ENCODE measurements around the gene MIER2. TPM values are rescaled to one million over a fixed set of nuclear protein-coding genes. Genes with fewer than 3 reads are reported as not detected.

Gene MIER2
- polyA plus RNA-seq, 4 donors: 10.3 to 18.9 (median 14.4) TPM

DNA sequence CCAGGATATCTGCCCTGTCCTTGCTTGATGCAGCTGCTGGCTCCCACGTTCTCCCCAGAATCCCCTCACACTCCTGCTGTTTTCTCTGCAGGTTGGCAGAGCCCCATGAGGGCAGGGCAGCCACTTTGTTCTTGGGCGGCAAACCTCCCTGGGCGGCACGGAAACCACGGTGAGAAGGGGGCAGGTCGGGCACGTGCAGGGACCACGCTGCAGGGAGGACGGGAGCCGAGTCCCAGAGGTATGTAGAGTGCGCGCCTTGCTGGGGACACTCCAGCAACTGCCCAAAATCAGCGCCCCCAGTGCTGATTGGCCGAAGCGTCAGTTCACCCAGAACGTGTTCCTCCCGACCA, 30.3 kb upstream of the MIER2 start:
- FAIRE-seq: no peak
- no peak overlapping the region for H3K27ac ChIP-seq (ENCODE audit: low read depth in 1 of 3, low read length in 2 of 3)

GRCh38 chr19:374183-374885, 29.7 kb upstream of the MIER2 start:
- 59 to 69% (median 59%) methylated on average over 23 of the region's 23 CpGs for WGBS, 3 donors
- H3K4me3 ChIP-seq (ENCODE audit: low read depth in 1 of 3, low read length in 3 of 3): no peak overlapping the region
- H3K4me1 ChIP-seq (ENCODE audit: control insufficient read depth in 3 of 3, insufficient read depth in 2 of 3, low read depth in 1 of 3, low read length in 2 of 3): no peaks in the 10 kb centered on the region
- H3K27ac ChIP-seq (ENCODE audit: low read depth in 1 of 3, low read length in 2 of 3): no peak overlapping the region
- H3K27me3 ChIP-seq (ENCODE audit: control insufficient read depth in 3 of 3, insufficient read depth in 3 of 3, low read length in 3 of 3): peaks cover 0 to 14% (median 2%) of the 10 kb centered on the region in 3 donors
- no peak for FAIRE-seq
- H3K36me3 ChIP-seq (ENCODE audit: control insufficient read depth in 3 of 3, insufficient read depth in 2 of 3, low read depth in 1 of 3, low read length in 3 of 3): no peaks in the 10 kb centered on the region
- H3K9me3 ChIP-seq (ENCODE audit: control insufficient read depth in 2 of 2, insufficient read depth in 1 of 2, low read depth in 1 of 2, low read length in 1 of 2): no peaks in the 10 kb centered on the region
- DNase-seq: no peak

More for the DNA sequence above, 30.3 kb upstream of the MIER2 start:
- peaks cover 0 to 14% (median 2%) of the 10 kb centered on the region in 3 donors for H3K27me3 ChIP-seq (ENCODE audit: control insufficient read depth in 3 of 3, insufficient read depth in 3 of 3, low read length in 3 of 3)
- no peaks in the 10 kb centered on the region for H3K4me1 ChIP-seq (ENCODE audit: control insufficient read depth in 3 of 3, insufficient read depth in 2 of 3, low read depth in 1 of 3, low read length in 2 of 3)
- H3K4me3 ChIP-seq (ENCODE audit: low read depth in 1 of 3, low read length in 3 of 3): no peak overlapping the region
- H3K9me3 ChIP-seq (ENCODE audit: control insufficient read depth in 2 of 2, insufficient read depth in 1 of 2, low read depth in 1 of 2, low read length in 1 of 2): no peaks in the 10 kb centered on the region
- H3K36me3 ChIP-seq (ENCODE audit: control insufficient read depth in 3 of 3, insufficient read depth in 2 of 3, low read depth in 1 of 3, low read length in 3 of 3): no peaks in the 10 kb centered on the region
- WGBS, 3 donors: 66 to 76% (median 72%) methylated on average over 17 of the region's 17 CpGs
- no peak for DNase-seq

GRCh38 chr19:373391-374182, 29.0 kb upstream of the MIER2 start:
- Histone ChIP-seq H3K36me3 (ENCODE audit: control insufficient read depth in 3 of 3, insufficient read depth in 2 of 3, low read depth in 1 of 3, low read length in 3 of 3) (no peaks in the 10 kb centered on the region), H3K9me3 (ENCODE audit: control insufficient read depth in 2 of 2, insufficient read depth in 1 of 2, low read depth in 1 of 2, low read length in 1 of 2) (no peaks in the 10 kb centered on the region), H3K4me1 (ENCODE audit: control insufficient read depth in 3 of 3, insufficient read depth in 2 of 3, low read depth in 1 of 3, low read length in 2 of 3) (no peaks in the 10 kb centered on the region), H3K27ac (ENCODE audit: low read depth in 1 of 3, low read length in 2 of 3) (no peak overlapping the region), H3K27me3 (ENCODE audit: control insufficient read depth in 3 of 3, insufficient read depth in 3 of 3, low read length in 3 of 3) (peaks cover 0 to 14% (median 2%) of the 10 kb centered on the region in 3 donors), H3K4me3 (ENCODE audit: low read depth in 1 of 3, low read length in 3 of 3) (no peak overlapping the region)
- FAIRE-seq: no peak
- DNase-seq: no peak
- WGBS, 3 donors: 69 to 82% (median 78%) methylated on average over 24 of the region's 24 CpGs

DNA sequence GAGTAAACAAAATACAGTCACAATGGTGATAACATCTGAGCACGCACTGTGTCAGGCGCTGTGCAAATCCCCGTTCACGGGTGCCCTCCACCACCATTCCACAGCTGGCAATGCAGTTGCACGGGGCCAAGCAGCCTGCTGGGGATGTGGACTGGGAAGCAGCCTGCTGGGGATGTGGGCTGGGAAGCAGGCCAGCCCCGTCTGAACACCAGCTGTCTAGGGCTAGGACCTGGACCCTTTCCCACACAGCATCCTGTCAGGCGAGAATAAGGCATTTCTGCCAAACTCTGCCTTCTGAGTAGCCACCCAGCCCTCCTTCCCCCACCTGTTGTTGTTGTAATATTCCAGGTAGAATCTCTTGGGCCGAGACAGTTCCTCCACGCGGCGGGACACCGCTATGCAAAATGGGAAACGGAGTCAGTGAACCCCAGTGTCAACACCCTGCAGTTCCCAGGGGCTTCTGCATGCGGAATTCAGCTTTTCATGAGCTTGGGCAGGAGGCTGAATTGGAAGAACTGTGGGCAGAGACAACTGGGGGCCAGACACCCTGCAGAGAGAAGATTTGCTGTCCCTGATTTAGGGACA, 27.8 kb upstream of the MIER2 start:
- Histone ChIP-seq H3K9me3 (ENCODE audit: control insufficient read depth in 2 of 2, insufficient read depth in 1 of 2, low read depth in 1 of 2, low read length in 1 of 2) (no peaks in the 10 kb centered on the region), H3K4me1 (ENCODE audit: control insufficient read depth in 3 of 3, insufficient read depth in 2 of 3, low read depth in 1 of 3, low read length in 2 of 3) (no peaks in the 10 kb centered on the region), H3K27ac (ENCODE audit: low read depth in 1 of 3, low read length in 2 of 3) (no peak overlapping the region), H3K36me3 (ENCODE audit: control insufficient read depth in 3 of 3, insufficient read depth in 2 of 3, low read depth in 1 of 3, low read length in 3 of 3) (no peaks in the 10 kb centered on the region), H3K4me3 (ENCODE audit: low read depth in 1 of 3, low read length in 3 of 3) (no peak overlapping the region), H3K27me3 (ENCODE audit: control insufficient read depth in 3 of 3, insufficient read depth in 3 of 3, low read length in 3 of 3) (peaks cover 0 to 14% (median 2%) of the 10 kb centered on the region in 3 donors)
- peak in 1 of 2 donors; percentile 39 for DNase-seq
- FAIRE-seq: no peak
- 46 to 60% (median 59%) methylated on average over 14 of the region's 14 CpGs for WGBS, 3 donors

DNA sequence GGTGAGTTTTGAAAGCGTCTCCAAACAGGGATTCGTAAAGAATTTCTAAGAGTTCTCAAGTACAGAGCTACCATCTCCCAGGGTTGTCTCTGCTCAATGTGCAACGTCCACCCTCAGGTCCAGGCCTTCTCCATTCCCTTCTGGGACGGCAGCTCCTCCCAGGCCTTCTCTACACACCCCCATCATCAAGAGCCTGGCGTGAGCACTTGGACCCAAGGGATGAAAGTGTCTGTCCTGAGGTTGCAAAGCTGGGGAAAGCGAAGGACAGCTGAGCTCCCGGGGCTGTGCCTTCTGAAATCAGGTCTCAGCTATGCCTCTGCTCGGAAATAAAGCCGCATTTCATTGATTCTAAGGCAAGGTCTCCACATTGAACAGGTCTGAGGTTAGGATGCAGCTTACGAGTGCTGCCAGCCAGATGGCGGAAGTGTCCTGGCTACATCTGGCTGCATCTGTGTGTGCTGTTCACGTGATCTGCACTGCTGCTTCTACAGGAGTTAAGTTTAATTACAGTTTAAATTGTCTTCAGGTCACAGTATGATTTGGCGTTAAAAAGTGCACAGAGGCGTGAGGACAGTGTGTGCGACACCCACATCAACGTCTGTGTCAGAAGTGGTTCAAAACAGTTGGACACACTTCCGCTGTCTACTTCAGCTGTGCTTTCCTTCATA, 27.0 kb upstream of the MIER2 start:
- Histone ChIP-seq H3K27ac (ENCODE audit: low read depth in 1 of 3, low read length in 2 of 3) (no peak overlapping the region), H3K36me3 (ENCODE audit: control insufficient read depth in 3 of 3, insufficient read depth in 2 of 3, low read depth in 1 of 3, low read length in 3 of 3) (no peaks in the 10 kb centered on the region), H3K9me3 (ENCODE audit: control insufficient read depth in 2 of 2, insufficient read depth in 1 of 2, low read depth in 1 of 2, low read length in 1 of 2) (no peaks in the 10 kb centered on the region), H3K4me3 (ENCODE audit: low read depth in 1 of 3, low read length in 3 of 3) (no peak overlapping the region), H3K27me3 (ENCODE audit: control insufficient read depth in 3 of 3, insufficient read depth in 3 of 3, low read length in 3 of 3) (peaks cover 0 to 14% (median 2%) of the 10 kb centered on the region in 3 donors), H3K4me1 (ENCODE audit: control insufficient read depth in 3 of 3, insufficient read depth in 2 of 3, low read depth in 1 of 3, low read length in 2 of 3) (no peaks in the 10 kb centered on the region)
- FAIRE-seq (no peak), DNase-seq (peak in 1 of 2 donors; percentile 16)
- 49 to 54% (median 52%) methylated on average over 17 of the region's 17 CpGs for WGBS, 3 donors

DNA sequence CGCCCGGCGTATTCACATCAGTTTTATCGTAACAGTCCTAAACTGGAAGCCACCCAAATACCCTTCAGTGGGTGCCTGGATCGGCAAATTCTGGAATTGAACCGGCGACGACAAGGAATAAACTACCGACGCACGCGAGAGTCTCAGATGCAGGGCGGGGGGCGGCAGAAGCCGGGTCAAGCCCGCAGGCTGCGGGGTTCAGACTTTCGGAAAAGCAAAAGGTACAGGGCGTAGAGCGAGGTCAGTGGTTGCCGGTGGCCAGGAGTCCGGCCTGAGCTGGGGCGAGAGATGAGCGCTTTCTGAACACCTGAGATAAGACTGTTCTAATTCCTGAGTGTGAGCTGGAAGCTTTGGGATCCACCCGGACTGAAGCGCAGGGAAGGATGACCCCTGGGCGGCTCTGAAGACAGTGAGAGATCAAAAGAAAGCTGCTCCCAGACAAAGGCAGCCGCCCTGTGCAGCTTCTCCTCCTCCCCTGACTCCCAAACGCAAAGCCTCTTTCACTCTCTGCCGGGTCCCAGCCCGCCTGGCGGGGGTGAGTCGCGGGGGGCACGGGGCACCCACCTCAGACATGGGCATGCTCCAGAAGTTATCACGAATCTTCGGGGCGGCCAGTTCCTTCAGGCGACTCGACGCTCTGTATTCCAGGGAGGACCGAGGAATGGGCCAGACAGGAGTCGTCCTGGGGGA, 26.2 kb upstream of the MIER2 start:
- FAIRE-seq (no peak), DNase-seq (no peak)
- Histone ChIP-seq H3K36me3 (ENCODE audit: control insufficient read depth in 3 of 3, insufficient read depth in 2 of 3, low read depth in 1 of 3, low read length in 3 of 3) (no peaks in the 10 kb centered on the region), H3K27me3 (ENCODE audit: control insufficient read depth in 3 of 3, insufficient read depth in 3 of 3, low read length in 3 of 3) (peaks cover 0 to 12% (median 2%) of the 10 kb centered on the region in 3 donors), H3K9me3 (ENCODE audit: control insufficient read depth in 2 of 2, insufficient read depth in 1 of 2, low read depth in 1 of 2, low read length in 1 of 2) (no peaks in the 10 kb centered on the region), H3K4me3 (ENCODE audit: low read depth in 1 of 3, low read length in 3 of 3) (no peak overlapping the region), H3K27ac (ENCODE audit: low read depth in 1 of 3, low read length in 2 of 3) (no peak overlapping the region), H3K4me1 (ENCODE audit: control insufficient read depth in 3 of 3, insufficient read depth in 2 of 3, low read depth in 1 of 3, low read length in 2 of 3) (no peaks in the 10 kb centered on the region)
- 89 to 90% (median 89%) methylated on average over 43 of the region's 43 CpGs for WGBS, 3 donors

DNA sequence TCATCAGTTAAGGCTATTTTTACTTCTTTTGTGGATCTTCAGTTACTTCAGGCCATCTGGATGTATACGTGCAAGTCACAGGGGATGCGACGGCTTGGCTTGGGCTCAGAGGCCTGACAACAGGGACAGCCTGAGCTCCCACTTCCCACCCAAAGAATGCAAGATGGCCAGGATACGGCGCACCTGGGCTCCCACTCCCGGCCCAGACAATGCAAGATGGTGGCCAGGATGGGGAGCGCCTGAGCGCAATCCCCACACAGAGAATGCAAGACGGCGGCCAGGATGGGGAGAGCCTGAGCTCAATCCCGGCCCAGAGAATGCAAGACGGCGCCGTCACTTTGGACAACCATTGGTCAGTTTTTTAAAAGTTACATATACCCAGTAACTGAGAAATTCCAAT, 25.3 kb upstream of the MIER2 start:
- DNase-seq: no peak
- H3K27me3 ChIP-seq (ENCODE audit: control insufficient read depth in 3 of 3, insufficient read depth in 3 of 3, low read length in 3 of 3): peaks cover 0 to 12% (median 2%) of the 10 kb centered on the region in 3 donors

DNA sequence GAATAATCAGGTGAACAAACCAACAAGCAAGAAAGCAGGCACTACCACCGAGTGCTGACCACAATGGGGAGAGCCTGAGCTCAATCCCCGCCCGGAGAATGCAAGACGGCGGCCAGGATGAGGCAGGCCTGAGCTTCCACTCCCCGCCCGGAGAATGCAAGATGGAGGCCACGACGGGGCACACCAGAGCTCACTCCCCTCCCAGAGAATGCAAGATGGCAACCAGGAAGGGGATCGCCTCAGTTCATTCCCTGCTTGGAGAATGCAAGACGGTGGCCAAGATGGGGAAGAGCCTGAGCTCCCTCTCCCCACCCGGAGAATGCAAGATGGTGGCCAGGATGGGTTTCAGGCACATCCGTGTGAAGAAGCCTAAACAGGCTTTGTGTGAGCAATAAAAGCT, 24.7 kb upstream of the MIER2 start:
- no peak for FAIRE-seq
- no peak for DNase-seq
- H3K27me3 ChIP-seq (ENCODE audit: control insufficient read depth in 3 of 3, insufficient read depth in 3 of 3, low read length in 3 of 3): peaks cover 0 to 8% (median 1%) of the 10 kb centered on the region in 3 donors
- 85 to 87% (median 85%) methylated on average over 13 of the region's 13 CpGs for WGBS, 3 donors
- H3K4me3 ChIP-seq (ENCODE audit: low read depth in 1 of 3, low read length in 3 of 3): no peak overlapping the region
- no peaks in the 10 kb centered on the region for H3K36me3 ChIP-seq (ENCODE audit: control insufficient read depth in 3 of 3, insufficient read depth in 2 of 3, low read depth in 1 of 3, low read length in 3 of 3)
- no peak overlapping the region for H3K27ac ChIP-seq (ENCODE audit: low read depth in 1 of 3, low read length in 2 of 3)
- no peaks in the 10 kb centered on the region for H3K4me1 ChIP-seq (ENCODE audit: control insufficient read depth in 3 of 3, insufficient read depth in 2 of 3, low read depth in 1 of 3, low read length in 2 of 3)
- H3K9me3 ChIP-seq (ENCODE audit: control insufficient read depth in 2 of 2, insufficient read depth in 1 of 2, low read depth in 1 of 2, low read length in 1 of 2): no peaks in the 10 kb centered on the region

More for the DNA sequence above, 25.3 kb upstream of the MIER2 start:
- Histone ChIP-seq H3K4me1 (ENCODE audit: control insufficient read depth in 3 of 3, insufficient read depth in 2 of 3, low read depth in 1 of 3, low read length in 2 of 3) (no peaks in the 10 kb centered on the region), H3K4me3 (ENCODE audit: low read depth in 1 of 3, low read length in 3 of 3) (no peak overlapping the region), H3K27ac (ENCODE audit: low read depth in 1 of 3, low read length in 2 of 3) (no peak overlapping the region), H3K9me3 (ENCODE audit: control insufficient read depth in 2 of 2, insufficient read depth in 1 of 2, low read depth in 1 of 2, low read length in 1 of 2) (no peaks in the 10 kb centered on the region), H3K36me3 (ENCODE audit: control insufficient read depth in 3 of 3, insufficient read depth in 2 of 3, low read depth in 1 of 3, low read length in 3 of 3) (no peaks in the 10 kb centered on the region)
- FAIRE-seq: no peak
- WGBS, 3 donors: 91 to 97% (median 95%) methylated on average over 13 to 14 of the region's 14 CpGs
